Measurements from ENCODE around the gene LMBR1L.

DNA sequence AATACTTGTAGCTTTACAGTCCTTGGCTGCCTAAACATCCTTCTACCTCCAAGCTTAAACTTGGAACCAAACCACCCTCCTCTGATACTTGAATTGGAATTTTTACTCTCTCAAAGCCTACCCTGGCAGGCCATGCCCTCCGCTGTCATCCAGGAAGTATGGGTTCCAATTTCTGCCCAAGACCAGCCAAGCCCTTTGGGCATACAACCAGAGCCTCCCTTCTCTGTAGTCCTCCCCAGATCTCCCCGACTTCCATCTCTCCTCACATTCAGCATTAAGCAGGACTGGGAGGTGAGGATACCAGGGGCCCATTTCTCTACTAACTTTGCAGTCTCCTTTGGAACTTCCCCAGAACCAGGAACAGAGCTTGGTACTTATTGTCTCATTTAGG lies 15.7 kb downstream of the LMBR1L start:
- TF ChIP-seq, protein P1, sequence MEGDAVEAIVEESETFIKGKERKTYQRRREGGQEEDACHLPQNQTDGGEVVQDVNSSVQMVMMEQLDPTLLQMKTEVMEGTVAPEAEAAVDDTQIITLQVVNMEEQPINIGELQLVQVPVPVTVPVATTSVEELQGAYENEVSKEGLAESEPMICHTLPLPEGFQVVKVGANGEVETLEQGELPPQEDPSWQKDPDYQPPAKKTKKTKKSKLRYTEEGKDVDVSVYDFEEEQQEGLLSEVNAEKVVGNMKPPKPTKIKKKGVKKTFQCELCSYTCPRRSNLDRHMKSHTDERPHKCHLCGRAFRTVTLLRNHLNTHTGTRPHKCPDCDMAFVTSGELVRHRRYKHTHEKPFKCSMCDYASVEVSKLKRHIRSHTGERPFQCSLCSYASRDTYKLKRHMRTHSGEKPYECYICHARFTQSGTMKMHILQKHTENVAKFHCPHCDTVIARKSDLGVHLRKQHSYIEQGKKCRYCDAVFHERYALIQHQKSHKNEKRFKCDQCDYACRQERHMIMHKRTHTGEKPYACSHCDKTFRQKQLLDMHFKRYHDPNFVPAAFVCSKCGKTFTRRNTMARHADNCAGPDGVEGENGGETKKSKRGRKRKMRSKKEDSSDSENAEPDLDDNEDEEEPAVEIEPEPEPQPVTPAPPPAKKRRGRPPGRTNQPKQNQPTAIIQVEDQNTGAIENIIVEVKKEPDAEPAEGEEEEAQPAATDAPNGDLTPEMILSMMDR (IDR thresholded peaks at IDR 0.05) = no peak
- TF ChIP-seq POLR2A (IDR thresholded peaks at IDR 0.05) = no peak

All from prostate gland (tissue), 2 donors.